Hippocampal formation (tissue), 2 donors: Measurements from ENCODE around the gene TMTC2.

Experiments
- DNase-seq, 2 donors: peaks; one replicate each; lab custom pipeline; 2025; lab: John Stamatoyannopoulos, UW

The TMTC2 gene

GRCh38 chr12:82686168-82687020, at the start of gene TMTC2:
TMTC2 (plus strand) TSS chr12:82686906.
- peak; percentile 97 to 98 for DNase-seq

GRCh38 chr12:82638324-82638723, 48.4 kb upstream of the TMTC2 start:
- no peak for DNase-seq

- DNase-seq, result no peak
Measured at GRCh38 chr12:82644896-82645295, 41.8 kb upstream of the TMTC2 start.

GRCh38 chr12:82645414-82645813, 41.3 kb upstream of the TMTC2 start:
- no peak for DNase-seq

GRCh38 chr12:82647853-82648252, 38.9 kb upstream of the TMTC2 start:
- DNase-seq, result no peak

- DNase-seq, result no peak
Measured at GRCh38 chr12:82648259-82648909, 38.3 kb upstream of the TMTC2 start.

- DNase-seq, result no peak
Measured at GRCh38 chr12:82650627-82651337, 35.9 kb upstream of the TMTC2 start.

GRCh38 chr12:82651489-82651888, 35.2 kb upstream of the TMTC2 start:
- DNase-seq, result no peak

- DNase-seq, result no peak
Measured at GRCh38 chr12:82652071-82652470, 34.6 kb upstream of the TMTC2 start.

GRCh38 chr12:82655751-82656150, 31.0 kb upstream of the TMTC2 start:
- DNase-seq, result no peak

GRCh38 chr12:82659343-82660207, 27.1 kb upstream of the TMTC2 start:
- DNase-seq, result no peak

- DNase-seq, result no peak
Measured at GRCh38 chr12:82660541-82661325, 26.0 kb upstream of the TMTC2 start.

- no peak for DNase-seq
Measured at GRCh38 chr12:82663893-82664292, 22.8 kb upstream of the TMTC2 start.

GRCh38 chr12:82665142-82665923, 21.4 kb upstream of the TMTC2 start:
- no peak for DNase-seq

- DNase-seq, result no peak
Measured at GRCh38 chr12:82666830-82667229, 19.9 kb upstream of the TMTC2 start.

GRCh38 chr12:82671673-82672195, 15.0 kb upstream of the TMTC2 start:
- DNase-seq, result no peak

- DNase-seq, result no peak
Measured at GRCh38 chr12:82672811-82673495, 13.8 kb upstream of the TMTC2 start.

- no peak for DNase-seq
Measured at GRCh38 chr12:82673698-82674097, 13.0 kb upstream of the TMTC2 start.

GRCh38 chr12:82675246-82675645, 11.5 kb upstream of the TMTC2 start:
- DNase-seq, result no peak
